IPS-18a (cell line): ENCODE measurements around the gene GCSH.

Experiments
- H3K27ac ChIP-seq: one replicate; pipeline ENCODE4 v1.5.1; 2013; ENCODE audit warnings: low read length
- H3K27me3 ChIP-seq: one replicate; pipeline ENCODE4 v1.6.1; 2013; ENCODE audit warnings: mild to moderate bottlenecking, low read length; ENCODE audit not compliant: control insufficient read depth, insufficient read depth
- H3K36me3 ChIP-seq: one replicate; pipeline ENCODE4 v1.6.1; 2013; ENCODE audit warnings: low read depth, low read length; ENCODE audit not compliant: control insufficient read depth
- H3K4me1 ChIP-seq: one replicate; pipeline ENCODE4 v1.6.1; 2013; ENCODE audit warnings: low read depth, low read length; ENCODE audit not compliant: control insufficient read depth
- H3K4me3 ChIP-seq: one replicate; pipeline ENCODE4 v1.5.1; 2013; ENCODE audit warnings: low read length
- H3K9ac ChIP-seq: one replicate; pipeline ENCODE4 v1.6.1; 2013; ENCODE audit warnings: mild to moderate bottlenecking, low read length, moderate library complexity
- H3K9me3 ChIP-seq: one replicate; pipeline ENCODE4 v1.6.1; 2013; ENCODE audit warnings: low read depth, low read length; ENCODE audit not compliant: control insufficient read depth

The GCSH gene

DNA sequence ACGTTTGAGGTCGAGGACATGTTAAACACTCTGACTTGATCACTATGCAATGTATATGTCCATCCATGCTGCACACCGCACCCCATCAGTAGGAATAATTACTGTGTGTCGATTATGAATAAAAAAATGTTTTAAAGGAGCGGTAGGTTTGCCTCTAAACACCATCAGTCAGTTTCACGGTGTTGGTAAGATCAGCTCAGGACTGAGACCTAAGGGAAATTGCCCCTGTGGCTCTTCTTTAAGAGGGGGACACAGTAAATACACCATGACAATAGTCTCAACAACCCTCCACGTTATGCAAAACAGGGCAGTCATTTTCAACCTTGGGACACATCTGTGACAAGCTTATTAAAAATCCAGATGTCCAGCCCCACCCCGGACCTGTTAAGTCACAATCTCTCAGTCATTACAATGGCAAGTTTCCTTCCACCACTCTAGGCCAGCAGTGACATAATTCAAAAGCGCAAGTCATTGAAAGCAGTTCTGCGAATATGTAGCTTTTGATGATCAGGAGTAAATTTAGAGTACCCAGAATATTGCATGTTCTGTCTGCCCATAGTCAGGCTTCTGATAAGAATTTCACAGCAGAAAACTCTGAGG, 59.3 kb downstream of the GCSH start:
- Histone ChIP-seq H3K27ac (no peak overlapping the region), H3K36me3 (peaks cover 21% of the 10 kb centered on the region), H3K9me3 (no peaks in the 10 kb centered on the region), H3K4me1 (no peaks in the 10 kb centered on the region), H3K4me3 (peak overlapping the region; percentile 90), H3K9ac (peak overlapping the region; percentile 84), H3K27me3 (no peaks in the 10 kb centered on the region)

DNA sequence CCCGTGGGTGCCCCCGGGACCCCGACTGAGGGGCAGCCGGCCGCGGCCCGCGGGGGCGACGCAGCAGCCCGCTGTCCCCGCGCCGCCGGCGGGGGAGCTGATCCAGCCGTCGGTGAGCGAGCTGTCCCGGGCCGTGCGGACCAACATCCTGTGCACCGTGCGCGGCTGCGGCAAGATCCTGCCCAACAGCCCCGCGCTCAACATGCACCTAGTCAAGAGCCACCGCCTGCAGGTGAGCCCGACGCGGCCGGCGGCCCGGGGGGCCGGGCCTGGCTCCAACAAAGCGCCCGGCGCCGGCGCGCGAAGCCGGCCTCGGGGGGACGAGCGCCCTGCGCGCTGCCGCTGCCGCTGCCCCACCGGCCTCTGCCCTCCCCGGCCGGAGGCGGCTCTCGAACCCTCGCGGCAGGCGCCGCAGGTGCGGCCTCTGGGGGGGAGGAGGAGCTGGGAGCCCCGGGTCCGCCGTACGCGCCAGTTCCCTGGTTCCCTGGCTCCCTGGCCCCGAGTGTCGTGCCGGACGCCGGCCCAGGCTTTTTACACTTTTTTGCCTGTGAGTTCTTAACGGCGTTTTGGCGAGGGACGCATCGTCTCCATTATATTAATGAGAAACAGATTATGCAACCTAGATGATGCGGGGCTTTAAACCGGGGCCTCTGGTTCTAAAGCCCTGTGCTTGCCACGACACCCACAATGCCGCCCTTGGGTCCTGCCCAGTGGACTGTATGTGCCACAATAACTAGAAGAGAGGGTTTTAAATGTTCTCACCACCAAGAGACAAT, 60.0 kb downstream of the GCSH start:
- no peaks in the 10 kb centered on the region for H3K27me3 ChIP-seq
- H3K27ac ChIP-seq = no peak overlapping the region

DNA sequence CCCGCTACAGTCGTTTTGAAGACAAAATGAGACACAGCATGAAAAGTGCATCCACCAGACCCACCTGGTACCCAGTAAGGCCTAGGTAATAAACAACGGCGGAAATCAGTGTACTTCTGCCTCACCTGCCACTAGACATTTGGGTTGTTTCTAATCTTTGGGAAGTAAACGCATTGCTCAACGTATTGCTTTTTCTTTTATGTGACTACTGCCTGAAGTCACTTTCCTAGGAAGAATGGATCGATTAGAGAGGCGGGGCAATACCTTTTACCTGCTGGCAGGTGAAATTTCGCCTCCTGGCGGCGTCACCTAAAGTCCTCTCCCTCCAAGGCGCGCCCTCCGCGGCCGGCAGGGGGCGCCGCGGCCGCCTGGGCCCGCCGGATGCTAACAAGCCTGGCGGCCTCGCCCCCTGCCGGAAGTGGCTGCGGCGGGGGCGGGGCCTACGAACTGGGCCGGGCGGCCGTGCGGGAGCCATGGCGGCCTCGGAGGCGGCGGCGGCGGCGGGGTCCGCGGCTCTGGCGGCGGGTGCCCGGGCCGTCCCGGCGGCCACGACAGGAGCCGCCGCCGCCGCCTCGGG, 60.7 kb downstream of the GCSH start, which contains the start of gene ATMIN:
Gene ATMIN, plus strand, starts transcription at position 445 of the 577 bp plus-strand sequence. Its CDS starts 29 bp downstream, at position 474.
- peak within 1 kb of the TSS; percentile 90 for H3K4me3 ChIP-seq

More for the DNA sequence above, 60.0 kb downstream of the GCSH start:
- Histone ChIP-seq H3K9ac (peak overlapping the region; percentile 84), H3K36me3 (peaks cover 14% of the 10 kb centered on the region), H3K9me3 (no peaks in the 10 kb centered on the region), H3K4me3 (peak overlapping the region; percentile 90), H3K4me1 (no peaks in the 10 kb centered on the region)

More for the DNA sequence above, 60.7 kb downstream of the GCSH start, which contains the start of gene ATMIN:
- no peaks in the 10 kb centered on the region for H3K4me1 ChIP-seq
- H3K36me3 ChIP-seq = peaks cover 8% of the 10 kb centered on the region
- H3K9ac ChIP-seq = peak within 1 kb of the TSS; percentile 84
- H3K27ac ChIP-seq = no peak within 1 kb of the TSS
- no peaks in the 10 kb centered on the region for H3K9me3 ChIP-seq
- H3K27me3 ChIP-seq = no peaks in the 10 kb centered on the region
